ENCODE data around the gene AHI1.

The AHI1 gene

DNA sequence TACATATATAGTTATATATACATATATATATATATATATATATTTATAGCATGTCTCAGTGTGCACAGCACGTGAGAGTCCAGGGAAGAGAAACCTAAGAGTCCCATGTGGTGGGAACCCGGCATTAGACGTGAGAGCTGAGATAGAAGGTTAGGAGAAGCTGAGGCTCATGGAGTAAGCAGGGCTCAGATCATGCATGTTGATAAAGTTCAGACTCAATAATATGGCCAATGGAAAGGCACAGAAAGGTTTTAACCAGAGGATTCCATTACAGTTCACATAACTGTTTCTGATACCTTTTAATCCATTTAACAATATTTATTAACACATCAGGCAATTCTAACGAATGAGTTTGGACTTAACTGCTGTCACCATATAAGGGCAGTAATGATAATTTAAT, 173.0 kb downstream of the AHI1 start:
- no peak for DNase-seq

DNA sequence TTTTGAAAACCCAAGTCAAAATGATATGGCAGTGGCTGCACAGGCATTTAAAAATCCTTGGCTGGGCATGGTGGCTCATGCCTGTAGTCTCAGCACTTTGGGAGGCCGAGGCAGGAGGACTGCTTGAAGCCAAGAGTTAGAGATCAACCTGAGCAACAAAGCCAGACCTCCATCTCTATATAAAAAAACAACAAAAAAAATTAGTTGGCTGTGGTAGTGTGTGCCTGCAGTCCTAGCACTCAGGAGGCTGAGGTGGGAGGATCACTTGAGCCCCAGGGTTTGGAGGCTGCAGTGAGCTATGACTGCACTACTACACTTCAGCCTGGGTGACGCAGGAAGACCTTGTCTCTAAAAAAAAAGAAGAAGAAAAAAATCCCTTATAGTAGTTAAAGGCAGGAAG, 173.6 kb downstream of the AHI1 start:
- DNase-seq, result no peak

DNA sequence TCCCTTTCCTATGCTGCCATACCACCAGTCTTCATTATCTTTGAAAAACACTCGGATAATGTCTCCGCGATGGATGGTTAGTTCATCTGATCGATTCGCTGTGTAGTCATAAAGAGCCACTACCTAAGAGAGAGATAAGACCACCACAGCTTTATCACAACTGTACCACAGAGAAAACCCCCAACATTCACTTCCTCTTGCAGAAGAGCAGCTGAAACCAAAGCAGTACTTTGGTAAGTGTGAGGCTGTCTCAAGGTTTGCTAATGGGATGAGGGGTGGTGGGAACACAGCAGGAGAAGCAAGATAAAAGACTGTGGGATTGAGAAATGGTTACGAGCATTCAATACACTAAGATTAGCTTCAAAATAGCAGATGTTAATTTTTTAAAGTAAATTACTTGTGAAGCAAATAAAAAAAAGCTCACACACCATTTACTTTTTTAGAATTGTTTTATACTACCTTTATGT, 174.3 kb downstream of the AHI1 start:
- no peak for DNase-seq

DNA sequence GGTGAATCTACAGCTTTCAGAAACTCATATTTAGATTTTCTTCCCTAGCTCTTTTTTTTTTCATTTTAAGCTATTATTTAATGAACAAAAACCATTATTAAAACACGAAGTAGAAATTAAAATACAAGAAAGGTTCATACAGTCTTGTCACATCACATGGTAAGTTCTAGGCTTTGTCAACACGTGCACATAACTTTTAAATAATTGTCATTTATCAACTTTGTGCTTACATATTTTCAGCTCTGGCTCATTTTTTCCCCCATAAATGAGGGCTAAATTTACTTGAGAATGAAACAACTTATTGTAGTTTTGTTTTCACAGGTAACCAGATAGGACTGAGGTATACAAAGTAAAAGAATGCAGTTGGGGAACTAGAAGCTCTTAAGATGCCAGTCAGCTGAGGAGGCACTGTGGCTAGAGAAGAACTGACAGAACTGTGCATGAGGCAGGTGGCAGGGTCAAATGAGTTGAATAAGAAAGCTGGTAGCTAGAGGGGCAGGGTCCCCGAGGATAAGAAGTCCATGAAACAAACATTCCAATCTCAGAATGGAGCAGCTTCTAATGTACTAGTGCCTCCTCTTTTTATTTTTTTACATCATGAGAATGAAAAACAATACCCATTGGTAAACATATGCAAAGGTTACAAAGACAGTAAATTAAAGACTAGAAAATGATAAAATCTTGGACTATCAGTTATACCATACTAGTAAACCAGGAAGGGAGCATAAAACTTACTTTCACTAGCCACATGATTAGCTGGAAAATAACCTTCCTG, 174.9 kb downstream of the AHI1 start:
- DNase-seq, result no peak

DNA sequence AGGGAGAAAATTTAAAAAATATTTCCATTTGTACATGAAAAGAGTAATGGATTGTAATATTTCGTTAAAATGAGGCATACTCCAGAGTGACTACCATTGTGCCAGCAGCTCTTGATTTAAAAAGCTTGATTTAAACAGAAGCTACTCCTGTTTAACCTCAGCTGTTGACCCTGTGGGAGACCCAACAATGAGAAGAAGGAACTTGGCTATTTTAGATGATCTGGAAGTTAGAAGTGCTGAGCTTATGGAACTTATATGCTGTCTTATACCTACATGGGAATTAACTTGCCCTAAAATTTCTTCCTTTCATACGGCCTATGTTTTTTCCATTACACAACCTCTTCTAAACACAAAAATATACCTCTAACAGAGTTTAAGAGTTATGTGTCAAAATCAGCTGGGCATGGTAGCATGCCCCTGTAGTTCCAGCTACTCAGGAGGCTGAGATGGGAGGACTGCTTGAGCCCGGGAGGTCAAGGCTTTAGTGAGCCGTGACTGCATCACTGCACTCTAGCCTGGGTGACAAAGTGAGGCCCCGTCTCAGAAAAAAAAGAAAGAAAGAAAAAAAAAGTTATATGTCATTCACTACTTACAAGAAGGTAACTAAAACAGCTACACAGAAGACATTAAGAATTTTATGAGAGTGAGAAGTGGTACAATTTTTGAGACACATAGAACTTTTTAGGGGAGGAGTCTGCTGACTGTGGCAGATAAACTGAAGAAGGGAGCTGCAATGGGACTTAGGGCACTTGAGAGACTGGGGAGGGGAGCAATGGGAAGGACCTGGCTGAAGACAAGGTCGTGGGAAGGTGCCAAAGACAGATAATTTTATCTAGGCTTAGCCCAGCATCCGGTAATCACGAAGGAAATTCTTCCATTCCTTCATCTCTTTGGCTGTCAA, 176.6 kb downstream of the AHI1 start:
- no peak for DNase-seq

DNA sequence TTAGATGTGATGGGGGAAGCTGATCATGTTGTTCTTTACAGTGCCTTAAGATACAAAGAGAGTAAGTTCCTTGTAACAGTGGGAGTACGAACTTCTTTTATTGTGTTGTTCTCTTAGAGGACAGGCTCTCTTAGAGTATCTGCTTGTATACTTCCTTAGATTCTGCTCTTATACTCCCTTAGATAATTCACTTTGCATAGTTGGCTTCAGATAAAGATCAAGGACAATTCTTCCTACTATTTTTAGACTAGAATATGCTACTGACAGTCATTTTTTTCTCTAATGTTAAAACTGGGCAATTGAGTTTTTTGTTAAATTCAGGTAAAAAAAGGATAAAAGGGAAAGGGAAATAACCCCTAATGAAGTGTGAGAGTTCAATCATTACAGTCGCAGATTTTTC, 177.7 kb downstream of the AHI1 start:
- no peak for DNase-seq

DNA sequence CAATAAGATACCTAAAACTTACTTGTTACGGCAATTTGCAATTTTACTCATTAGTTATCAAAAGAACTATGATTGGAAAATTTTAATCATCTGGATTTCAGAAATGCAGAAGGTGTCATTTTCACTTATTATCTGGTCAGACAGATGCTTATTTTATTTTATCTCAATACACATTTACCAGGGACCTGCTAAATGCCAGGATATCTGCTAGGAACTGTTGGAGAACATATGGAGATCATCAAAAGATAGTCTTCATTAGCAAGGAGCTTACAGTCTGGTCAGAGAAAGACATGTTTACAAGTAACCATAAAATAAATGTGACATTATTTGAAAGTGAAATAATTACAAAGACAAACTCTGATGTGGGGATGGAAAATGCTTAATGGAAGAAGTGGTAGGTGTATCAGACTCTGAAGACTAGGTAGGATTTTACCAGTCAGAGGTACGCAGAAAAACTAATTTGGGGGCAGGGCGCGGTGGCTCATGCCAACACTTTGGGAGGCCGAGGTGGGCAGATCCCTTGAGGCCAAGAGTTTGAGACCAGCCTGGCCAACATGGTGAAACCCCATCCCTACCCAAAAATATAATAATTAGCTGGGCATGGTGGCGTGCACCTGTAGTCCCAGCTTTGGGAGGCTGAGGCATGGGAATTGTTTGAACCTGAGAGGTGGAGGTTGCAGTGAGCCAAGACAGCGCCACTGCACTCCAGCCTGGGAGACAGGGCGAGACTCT, 178.6 kb downstream of the AHI1 start:
- no peak for DNase-seq

DNA sequence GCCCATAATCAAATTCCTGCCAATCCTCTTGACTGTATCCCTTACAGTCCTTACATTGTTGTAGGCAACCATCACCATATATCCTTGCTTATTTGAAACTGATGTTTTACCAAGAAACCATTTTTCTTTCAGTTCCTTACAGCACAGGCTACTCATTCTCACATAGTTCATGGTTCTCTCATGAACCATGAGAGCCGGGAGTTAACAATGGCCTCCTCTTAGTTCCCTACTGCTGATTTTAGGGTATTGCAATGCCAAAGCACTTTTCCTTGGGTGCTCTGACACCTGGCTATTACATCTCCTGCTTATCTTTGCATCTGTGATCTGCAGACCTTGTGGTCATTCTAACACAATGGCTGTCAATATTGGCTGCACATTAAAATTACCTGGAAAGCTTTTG, 183.0 kb downstream of the AHI1 start:
- DNase-seq, result no peak

DNA sequence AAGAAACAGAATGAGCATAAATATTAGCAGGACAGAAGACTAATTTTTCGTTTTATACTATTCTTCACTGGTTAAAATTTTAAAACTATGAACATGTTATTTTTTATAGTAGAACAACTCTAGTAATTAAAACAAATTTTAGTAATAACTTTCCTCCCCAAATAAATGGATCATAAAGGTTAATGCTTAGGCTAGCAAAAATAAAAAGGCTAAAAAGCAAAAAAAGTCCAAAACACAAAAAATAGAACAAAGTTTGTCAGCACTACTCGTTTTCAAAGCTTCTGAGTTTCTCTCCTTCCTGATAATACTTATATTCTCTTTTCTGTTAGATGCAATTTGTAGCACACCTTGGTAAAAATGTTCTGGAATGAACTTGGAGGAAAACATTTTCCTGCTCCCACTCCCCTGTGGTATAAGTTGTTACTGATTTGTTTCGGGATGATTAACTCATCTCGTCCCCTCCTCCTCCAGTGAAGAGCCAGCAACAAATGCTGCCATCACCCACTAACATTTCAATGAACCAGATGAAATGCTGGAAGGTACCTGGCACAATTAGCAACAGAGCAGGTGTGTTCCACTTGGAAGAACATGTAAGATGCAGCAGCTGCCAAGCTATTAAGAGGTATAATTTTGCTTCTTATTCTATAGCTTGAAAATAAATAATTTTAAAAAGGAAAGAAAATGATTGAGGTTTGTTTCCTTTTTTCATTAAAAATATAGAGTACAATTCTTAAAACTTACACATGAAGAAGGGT, 185.9 kb downstream of the AHI1 start:
- DNase-seq, result no peak

DNA sequence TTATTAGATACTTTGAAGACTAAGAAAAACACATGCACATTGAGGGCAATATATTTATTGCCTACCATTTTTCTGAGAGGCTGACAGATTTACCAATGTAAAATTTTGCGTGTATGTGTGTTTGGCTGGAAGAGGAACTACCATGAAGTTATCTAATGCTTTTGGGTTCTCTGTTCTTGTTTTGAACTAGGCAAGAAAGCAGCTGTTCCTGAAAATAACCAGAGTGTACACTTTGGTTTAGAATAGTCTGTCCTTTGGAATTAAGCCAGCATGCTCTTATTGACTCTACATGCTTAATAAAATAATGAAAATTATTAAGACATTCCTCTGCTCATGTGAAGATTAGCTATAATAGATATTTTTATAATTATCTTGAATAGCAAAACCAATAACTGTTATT, 187.2 kb downstream of the AHI1 start:
- no peak for DNase-seq

DNA sequence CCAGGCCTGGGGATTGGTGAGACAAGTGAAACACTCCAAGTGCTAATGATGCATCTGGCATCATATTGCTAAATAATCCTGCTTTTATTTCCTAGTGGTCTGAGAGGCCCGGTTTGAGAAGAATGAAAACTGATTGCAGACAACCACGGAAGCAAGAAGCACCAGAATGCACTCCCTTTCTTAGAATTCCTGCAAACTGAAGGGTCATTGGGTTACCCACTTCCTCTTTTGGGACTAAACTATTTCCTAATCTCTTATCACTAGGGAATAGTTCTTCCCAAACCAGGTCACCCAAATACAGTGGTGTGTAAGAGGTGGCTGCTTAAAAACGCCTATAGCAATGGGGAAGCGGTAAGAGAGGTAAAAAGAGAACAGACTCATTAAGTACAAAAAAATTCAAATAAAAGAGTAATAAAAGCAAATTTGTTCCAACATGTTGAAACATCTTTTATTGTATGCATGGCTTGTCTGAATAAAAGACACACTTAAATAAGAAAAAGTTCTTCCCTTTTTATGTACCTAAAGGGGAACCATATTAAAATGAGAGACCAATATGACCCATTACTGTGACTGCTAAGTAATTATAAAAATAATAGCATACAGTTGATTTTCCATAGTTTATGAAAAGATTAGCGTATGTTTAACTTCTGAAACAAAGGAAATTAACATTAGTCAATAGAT, 190.7 kb downstream of the AHI1 start:
- DNase-seq, result no peak

DNA sequence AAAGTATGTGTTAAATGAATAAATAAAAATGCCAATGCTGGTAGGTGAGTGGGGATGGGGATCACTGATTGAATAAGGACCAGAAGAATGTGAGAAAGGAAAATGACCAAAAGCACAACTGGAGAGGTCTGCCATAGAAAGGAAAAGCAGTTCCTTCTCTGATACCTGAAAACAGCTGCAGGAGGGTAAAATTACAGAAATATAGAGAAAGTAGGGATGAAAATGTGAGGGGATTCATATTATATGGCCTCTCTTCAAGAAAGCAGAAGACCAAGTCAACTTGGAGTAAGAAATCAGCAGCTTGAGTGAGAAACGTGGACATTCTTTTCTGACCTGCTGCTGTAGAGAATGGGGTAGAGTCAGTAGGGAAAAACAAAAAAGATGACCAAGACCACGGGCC, 191.4 kb downstream of the AHI1 start:
- no peak for DNase-seq

DNA sequence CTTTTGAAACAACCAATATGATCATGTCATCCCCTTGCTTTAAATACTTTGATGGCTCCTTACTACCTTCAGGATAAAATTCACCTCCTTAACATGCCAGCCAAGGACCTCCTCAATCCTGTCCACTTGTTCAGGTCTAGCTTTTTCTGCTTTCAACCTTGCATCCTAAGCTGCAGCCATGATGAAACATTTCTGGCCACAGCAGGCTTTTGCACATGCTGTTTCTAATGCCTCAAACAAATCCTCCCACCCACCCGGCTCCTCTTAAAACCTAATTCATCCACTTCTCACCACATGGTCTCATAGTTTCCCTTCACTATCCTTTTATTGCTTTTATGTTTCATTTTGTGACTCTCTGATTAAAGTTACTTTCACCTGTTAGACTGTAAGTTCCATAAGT, 191.9 kb downstream of the AHI1 start:
- DNase-seq, result no peak

DNA sequence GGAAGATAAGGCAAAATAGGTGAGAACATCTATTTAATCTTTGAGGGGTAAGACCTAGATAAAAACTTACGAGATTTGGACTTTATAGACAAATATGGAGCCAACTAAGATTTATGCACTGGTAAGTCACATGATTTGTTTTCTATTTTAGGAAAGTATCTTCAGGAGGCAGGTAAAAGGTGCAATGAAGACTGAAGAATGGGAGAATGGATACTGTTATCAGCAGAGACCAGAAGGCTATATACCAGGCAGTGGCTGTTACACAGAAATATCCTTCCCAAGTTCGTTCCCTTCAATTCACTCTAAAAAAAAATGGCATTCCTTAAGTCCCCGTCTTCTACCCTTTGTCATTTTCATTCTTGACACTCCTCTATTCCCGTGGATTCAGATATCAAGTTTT, 192.7 kb downstream of the AHI1 start:
- DNase-seq, result no peak

DNA sequence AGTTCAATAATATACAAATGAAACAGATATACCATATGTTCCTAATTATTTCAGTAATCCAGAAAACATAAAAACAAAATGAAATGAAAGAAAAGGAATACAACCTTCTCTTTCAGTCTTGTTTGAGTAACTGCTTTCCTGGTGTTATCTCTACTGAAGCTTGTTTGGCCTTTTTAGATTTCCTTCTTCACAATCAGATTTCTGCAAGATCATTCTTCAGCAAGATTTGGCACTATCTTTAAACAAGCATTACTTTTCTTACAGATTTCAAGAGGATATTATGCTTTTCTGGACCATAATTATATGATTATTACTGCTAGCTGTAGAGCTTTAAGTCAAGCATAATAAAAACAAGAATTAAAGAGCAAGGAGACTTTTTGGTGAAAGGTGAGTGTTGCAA, 196.2 kb downstream of the AHI1 start:
- DNase-seq, result no peak

DNA sequence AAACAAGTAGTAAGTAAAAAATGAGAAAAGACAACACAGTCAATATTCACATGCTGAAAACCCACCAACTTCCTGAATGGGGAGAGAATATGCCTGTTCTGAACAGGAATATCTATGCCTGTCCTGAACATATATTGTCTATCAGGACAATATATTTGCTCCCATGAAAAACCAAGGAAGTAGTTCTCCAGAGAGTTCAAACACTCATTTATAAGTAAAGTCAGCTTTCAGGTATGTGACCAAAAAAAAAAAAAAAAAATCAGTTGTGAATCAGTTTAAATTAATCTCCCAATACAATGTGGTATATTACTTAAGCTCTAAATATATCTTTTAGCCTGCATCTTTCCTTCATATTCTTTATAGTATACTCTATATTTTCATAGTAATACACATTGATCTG, 197.0 kb downstream of the AHI1 start:
- DNase-seq, result no peak

DNA sequence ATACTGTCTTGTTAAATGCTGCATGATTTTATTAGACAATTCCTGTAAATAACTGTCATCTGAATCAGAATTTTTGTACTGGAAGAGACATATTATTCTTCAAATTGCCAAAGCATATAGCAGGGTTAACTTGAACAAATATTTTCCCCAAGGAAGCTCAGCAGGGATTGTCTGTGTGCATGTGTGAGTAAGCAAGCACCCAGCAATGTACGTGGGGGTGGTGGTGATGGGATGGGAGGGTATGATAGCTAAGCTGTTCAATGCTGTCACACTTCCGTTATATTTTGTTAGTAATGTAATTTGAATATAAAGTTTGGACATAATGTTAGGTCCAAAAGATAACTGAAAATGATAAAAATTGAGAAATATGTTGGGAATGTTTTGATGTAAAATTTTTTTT, 198.3 kb downstream of the AHI1 start:
- DNase-seq, result no peak

DNA sequence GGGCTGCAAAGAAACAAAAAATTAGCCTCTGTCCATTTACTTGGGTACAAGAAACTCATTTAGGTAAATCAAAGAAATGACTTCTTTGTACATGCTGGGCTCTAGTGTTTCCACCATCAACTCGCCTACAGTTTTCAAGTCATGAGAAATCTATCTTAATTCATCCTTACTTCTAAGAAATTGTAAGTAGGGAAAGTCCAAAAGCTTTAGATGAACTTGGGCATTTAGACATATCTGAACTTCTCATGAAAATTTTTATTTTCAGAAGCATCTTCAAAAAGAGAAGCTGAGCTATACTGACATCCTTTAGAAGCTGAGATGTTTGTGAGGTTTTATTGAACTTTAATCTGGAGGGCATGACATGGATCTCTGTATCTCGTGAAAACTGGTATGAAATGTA, 199.1 kb downstream of the AHI1 start:
- DNase-seq, result no peak

DNA sequence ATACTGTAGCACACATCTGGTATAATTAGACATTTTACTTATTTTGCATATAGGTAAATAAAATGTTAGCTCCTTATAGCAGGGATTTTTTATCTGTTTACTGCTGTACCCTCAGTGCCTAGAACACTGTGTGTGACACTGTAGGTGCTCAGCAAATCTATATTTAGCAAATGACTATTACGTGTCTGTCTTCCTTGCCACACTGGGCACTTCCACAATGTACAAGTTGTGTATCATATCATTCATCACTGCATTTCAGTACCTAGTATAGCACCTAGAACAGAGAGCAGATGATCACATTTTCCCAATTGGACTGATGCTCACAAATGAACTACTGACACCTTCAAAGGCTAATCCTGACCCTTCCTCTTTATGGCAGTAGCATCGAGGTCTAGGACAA, 200.8 kb downstream of the AHI1 start:
- no peak for DNase-seq

DNA sequence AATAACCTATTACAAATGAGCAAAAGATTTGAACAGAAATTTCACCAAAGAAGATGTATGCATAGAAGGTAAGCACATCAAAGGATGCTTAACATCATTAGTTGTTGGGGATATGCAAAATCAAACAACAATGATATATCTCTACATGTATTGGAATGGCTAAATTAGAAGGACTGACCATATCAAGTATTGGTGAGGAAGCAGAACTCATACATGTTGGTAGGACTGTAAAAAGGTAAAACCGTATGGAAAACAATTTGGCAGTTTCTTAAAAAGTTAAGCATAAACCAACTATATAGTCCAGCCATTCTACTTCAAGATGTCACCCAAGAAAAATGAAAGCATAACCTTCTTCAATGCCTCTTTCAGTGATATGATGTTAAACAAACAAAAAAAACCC, 202.5 kb downstream of the AHI1 start:
- no peak for DNase-seq

DNA sequence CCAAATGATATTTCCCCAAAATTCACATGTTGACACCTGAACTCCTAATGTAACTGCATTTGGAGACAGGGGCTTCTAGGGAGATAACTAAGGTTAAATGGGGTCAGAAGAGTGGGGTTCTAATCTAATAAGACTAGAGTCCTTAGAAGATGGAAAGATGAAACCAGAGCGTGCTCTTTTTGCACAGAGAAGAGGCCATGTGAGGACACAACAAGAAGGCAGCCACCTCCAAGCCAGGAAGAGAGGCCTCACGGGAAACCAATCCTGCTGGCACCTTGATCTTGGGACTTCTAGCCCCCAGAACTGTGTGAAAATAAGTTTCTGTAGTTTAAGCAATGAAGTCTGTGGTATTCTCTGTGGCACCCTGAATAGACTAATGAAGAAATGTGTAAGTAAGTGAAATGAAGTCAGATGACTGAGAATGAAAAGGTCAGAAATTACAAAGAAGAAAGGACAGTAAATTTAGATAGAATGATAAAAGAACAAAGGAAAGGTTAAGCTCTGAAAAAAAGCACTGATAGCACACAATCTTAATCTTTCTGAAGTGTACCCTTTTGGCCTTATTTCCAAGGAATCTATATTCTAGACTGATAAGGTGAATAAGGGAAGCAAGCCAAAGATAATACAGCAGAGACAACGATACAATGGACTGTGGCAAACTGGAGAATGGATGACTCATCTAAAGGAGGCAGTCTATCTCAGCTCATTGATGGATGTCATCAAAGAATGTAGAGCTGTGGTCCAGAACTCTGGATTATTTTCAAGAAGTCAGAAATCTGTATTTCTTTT, 206.1 kb downstream of the AHI1 start:
- DNase-seq, result no peak

All from effector CD4-positive, alpha-beta T cell (primary cell).